Umbilical cord (tissue), 2 donors: ENCODE measurements around the gene PLCG2. TPM values are rescaled to one million over a fixed set of nuclear protein-coding genes. Genes with fewer than 3 reads are reported as not detected.

Experiments
- DNase-seq: peaks from one replicate; pipeline ENCODE4 v3.0.0-alpha.2; 2015; ENCODE audit warnings: low spot score
- total RNA-seq: library from RNA; depleted of rRNA; stranded (reverse); fragments of >200 nt; gene quantifications from one replicate; pipeline ENCODE4 v1.2.3, GENCODE V29; 2014; ENCODE audit warnings: low replicate concordance; ENCODE audit not compliant: insufficient read depth

The PLCG2 gene
- total RNA-seq, 1 donor from 2014 or later, result 29.9 TPM

DNA sequence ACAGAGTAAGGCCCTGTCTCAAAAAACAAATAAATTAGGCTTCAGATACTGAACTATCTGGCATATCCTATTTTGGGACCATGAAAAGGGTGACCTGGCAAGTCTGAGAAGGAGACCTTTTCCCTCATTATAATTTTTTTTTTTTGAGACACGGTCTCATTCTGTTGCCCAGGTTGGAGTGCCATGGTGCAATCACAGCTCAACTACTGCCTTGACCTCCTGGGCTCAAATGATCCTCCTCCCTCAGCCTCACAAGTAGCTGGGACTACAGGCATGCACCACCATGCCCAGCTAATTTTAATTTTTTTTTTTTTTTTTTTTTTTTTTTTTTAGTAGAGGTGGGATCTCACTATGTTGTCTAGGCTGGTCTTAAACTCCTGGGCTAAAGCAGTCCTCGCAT, 37.3 kb downstream of the PLCG2 start:
- DNase-seq, result no peak

DNA sequence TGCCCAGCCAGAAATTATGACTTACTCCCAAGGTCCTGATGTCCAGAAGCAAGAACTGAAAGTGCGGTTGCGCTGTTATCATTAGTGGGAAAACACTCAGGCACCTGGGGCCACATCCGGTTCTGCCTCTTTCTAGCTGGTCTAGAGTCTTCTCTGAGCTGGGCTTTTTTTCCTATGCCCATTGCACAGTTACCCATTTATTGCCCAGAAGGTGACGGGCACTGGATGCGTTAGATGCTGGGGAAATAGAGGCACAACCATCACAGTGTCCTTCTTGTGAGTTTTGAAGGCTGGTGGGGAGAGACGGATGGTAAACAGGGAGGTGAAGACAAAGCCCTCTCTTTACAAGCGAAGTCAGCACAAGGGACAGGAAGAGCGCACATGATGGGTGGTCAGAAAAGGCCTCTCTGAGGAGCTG, 37.7 kb downstream of the PLCG2 start:
- DNase-seq, result no peak

GRCh38 chr16:81817296-81817695, 38.2 kb downstream of the PLCG2 start:
- DNase-seq, result no peak

DNA sequence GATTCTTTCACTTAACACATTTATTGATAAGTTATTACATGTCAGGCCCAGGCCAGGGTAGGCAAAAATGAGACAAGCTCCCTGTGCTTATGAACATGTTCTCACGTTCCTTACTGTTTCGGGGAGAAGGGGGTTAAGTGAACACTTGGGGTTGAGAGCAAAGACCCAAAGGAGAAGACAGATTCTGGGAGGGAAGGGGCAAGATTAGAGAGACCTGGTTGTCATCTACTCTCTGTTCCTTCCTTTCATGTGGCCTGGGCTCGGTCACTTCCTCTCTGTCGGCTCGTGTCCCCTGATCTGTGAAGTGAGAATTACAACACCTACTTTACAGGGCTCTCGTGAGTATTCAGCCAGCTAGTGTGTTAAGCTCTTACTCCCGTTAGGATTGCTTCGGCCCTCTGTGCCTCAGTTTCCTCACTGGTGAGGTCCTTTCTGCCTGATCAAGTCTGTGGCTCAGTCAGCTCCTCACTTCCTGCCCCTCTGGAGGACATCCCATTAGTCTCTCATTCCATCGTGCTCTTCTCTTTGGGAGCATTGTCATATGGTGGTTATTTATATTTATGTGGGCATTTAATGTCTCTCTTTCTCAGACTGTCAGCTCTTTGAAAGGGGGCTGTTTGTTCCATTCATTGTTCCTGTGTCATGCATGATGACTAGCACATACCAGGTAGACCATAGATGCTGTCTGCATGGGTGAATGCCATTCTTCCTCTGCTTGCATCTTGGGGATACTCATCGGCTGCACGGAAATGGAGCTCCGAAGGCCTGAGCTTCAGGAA, 38.9 kb downstream of the PLCG2 start:
- no peak for DNase-seq

DNA sequence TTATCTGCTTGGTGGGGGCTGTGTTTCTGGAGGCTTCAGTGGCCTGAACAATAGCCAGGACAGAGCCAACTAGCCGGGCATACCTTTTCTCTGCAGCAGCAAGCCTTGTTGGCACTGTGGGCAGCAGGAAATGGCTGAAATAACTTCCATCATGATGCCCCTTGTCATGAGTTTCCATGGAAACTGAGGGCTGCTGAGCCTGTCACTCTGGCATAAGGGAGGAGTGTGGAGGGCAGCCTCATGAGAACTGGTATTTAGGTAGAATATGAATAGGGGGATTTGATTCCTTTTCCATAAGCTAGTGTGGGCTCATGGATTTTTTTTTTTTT, 39.4 kb downstream of the PLCG2 start:
- DNase-seq, result no peak

- no peak for DNase-seq
Observed at GRCh38 chr16:81818905-81819304, 39.8 kb downstream of the PLCG2 start.

DNA sequence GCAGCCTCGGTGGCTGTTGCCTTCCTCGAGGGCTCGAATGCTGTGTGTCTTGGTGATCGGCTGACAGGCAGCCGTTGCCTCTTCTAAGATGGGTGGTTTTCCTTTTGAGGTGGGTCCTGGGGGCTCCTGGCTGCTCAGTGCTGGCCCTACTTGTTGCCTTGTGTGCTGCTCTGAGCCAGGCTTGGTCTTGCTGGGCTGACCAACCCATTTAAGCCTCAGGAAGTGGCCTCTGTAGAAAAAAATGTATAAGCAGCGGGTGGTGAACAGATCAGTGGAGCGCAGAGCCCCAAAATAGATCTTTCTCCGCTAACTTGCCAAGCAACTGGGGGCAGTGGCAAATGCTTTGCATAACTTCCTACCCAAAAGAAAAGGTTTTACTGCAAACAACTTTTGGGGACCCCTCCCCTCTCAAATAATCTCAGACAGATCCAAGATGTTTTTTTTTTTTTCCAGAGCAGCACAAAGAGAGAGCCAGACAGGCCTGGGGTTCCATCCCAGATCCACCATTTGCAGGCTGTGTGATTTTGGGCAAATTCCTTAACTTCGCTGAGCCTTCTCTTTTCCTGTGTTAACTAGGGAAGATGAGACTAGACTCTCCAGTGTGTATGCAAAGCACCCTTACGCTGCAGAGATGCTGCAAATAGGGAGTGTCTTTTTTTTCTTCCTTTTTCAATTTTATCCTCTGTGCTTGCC, 42.5 kb downstream of the PLCG2 start:
- peak; percentile 27 for DNase-seq

DNA sequence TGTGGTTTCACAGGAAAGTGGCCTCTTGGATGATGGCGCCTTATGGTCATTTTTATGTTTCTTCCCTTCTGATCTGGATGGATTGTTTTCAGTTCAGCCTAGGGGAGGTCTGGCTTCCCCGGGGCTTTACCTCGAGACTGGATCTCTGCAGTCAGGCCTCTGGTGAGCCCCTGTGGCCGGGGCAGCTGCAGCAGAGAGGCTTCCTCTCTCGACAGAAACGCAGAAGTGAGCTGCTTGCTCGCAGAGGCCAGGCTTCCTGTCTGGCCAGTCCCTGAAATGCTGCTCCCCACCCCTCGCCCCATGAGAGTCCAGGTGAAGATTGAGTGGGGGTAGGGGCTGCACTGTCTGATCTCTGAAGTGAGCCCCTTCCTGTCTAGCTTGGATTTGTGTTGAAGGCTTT, 44.0 kb downstream of the PLCG2 start:
- peak; percentile 51 for DNase-seq

DNA sequence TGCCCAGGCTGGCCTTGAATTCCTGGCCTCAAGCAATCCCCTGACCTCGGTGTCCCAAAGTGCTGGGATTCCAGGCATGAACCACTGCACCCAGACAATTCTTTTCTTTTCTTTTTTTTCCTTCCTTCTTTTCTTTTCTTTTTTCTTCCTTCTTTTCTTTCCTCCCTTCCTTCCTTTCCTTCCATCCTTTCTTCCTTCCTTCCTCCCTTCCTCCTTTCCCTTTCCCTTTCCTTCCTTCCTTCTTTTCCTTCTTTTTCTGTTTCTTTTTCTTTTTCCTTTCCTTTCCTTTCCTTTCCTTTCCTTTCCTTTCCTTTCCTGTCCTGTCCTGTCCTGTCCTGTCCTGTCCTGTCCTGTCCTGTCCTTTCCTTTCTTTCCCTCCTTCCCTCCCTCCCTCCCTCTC, 44.6 kb downstream of the PLCG2 start:
- DNase-seq, result no peak

GRCh38 chr16:81826523-81826922, 47.4 kb downstream of the PLCG2 start:
- no peak for DNase-seq

DNA sequence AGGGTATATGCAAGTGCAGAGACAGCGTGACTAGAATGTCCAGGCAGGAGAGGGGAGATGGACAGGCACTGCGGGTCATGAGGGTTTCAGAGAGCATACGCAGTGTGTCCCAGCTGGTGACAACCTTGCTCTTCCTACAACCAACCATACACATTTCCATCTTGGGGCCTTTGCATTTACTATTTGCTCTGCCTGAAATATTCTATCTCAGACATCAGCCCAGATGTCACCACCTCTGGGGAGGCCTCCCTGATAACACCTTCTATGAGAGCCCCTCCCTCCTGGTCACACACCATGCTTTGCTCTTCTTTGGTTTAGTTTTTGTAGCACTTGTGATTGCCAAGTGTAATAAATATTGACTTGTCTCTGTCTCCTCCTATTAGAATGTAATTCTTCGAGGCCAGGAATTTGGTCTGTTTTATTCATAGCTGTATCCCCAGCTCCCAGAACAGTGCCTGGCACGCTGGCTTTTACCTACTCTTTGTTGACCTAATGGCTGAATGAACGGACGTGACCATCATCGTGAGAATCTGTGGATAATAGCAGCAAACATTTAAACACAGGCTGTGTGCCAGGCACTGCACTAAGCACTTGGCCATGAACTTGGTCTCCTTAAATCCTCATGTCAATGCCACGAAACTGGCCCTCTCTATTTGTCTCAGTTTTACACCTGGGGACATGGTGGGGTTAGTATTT, 51.9 kb downstream of the PLCG2 start:
- DNase-seq, result no peak

DNA sequence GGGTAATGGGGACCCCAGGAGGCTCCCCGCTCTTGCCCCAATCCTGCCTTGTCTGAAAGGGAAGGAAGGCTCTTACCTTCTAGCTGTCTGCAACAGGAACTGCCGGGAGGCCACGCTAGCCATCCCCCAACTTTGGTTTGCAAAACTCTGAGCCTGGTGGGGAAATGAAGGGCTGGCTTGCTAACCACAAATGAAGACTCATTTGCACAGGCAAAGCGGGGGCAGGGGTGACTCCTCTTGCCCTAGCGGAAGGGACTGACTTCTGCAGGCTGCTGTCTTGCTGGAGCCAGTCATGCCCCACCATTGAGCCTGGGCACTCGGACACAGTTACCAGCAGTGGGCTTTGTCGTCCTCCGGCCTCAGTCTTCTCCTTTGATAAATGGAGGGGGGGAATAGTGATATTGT, 52.6 kb downstream of the PLCG2 start:
- DNase-seq, result peak; percentile 17

DNA sequence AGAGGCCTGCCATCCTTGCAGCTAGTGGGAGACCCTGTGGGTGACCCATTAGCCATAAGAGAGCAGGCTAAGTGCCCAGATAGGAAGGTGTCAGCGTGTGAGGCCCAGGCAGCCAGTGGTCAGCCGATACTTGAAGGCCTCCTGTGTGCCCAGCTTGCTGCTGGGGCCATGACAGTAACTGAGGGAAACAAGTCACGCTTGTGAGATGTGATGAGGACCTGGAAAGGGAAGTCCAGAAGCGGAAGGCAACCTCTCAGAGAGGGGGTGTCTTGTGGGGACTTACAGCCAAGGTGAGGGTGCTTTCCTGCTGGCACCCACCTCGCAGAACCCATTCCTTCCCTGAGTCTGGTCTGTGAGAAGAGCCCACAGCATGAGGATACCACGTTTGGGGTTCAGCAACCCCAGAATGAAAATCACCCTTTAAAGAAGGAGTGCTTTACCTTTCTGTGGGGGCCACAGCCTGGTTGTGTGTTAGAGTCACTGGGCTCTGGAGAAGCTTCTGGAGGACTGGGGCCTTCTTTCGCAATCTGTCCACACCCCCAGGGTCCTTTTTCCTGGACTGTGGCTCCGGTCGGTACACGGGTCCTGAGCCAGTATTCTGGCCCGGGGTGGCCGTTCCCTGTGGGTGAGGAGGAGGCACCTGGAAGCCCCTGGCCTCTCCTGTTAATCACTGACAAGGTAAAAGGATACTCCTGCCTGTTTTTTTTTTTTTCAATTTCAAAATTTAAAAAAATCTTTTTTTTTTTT, 53.9 kb downstream of the PLCG2 start:
- no peak for DNase-seq

DNA sequence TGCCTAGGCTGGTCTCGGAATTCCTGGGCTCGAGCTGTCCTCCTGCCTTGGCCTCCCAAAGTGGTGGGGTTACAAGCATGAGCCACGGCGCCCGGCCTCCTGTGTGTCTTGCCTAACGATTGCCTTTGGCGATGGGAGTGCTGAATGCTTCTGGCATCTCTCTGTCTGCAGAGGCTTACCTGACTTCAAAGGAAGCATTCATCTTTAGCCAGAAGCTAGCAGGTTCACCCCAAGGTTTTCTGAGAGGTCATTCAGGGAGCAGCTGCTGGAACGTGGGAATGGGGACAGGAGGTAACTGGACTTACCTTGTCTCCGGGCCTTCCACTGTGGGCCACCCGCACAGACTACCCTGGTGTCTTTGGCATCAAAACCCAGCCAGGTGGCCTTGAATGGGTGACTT, 54.7 kb downstream of the PLCG2 start:
- no peak for DNase-seq

GRCh38 chr16:81834868-81835267, 55.8 kb downstream of the PLCG2 start:
- DNase-seq, result no peak

DNA sequence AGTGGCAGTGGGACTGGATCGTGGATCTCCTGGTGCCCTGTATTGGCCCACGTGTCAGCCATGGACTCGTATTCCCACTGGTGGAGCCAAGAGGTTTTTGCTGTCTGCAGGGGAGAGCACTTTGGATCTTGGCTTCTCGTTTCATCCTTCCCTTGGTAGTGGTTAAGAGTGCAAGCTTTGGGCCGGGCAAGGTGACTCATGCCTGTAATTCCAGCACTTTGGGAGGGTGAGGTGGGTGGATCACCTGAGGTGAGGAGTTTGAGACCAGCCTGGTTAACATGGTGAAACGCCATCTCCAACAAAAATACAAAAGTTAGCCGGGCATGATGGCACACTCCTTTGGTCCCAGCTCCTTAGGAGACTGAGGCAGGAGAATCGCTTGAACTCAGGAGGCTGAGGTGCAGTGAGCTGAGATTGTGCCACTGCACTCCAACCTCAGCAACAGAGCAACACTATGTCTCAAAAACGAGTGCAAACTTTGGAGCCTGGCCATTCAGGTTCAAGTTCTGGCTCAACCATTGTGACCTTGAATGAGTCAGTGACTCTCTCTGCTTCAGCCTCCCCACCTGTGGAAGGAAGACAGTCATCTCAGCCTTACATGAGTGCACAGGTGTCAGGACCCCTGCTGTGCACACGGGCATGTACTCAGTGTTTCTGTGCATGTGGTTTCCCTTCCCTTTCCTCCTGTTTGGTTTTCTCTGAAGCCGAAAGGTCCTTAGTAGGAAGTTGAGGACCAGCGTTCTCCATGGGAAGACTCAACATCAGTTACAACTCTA, 57.4 kb downstream of the PLCG2 start:
- DNase-seq, result no peak

GRCh38 chr16:81837312-81837751, 58.2 kb downstream of the PLCG2 start:
- DNase-seq, result no peak

GRCh38 chr16:81838794-81839193, 59.7 kb downstream of the PLCG2 start:
- no peak for DNase-seq

GRCh38 chr16:81841722-81842121, 62.6 kb downstream of the PLCG2 start:
- no peak for DNase-seq

- DNase-seq, result no peak
Observed at GRCh38 chr16:81842564-81843242, 63.6 kb downstream of the PLCG2 start.

GRCh38 chr16:81843243-81843582, 64.1 kb downstream of the PLCG2 start:
- no peak for DNase-seq
